Hepatocyte (in vitro differentiated cells): ENCODE data around the gene COX8A.

Source experiments
- EZH2 ChIP-seq: fragments of 200-600 bp; sonication (generic); IDR thresholded peaks from 2 replicates; pipeline ENCODE4 v1.6.1; 2016; ENCODE audit warnings: antibody characterized with exemption, mild to moderate bottlenecking, borderline replicate concordance
- TF ChIP-seq, protein P1 (sequence below): fragments of 200-600 bp; sonication (generic); IDR thresholded peaks from 2 replicates; pipeline ENCODE4 v1.5.1; 2016; ENCODE audit warnings: antibody characterized with exemption, mild to moderate bottlenecking; ENCODE audit not compliant: poor library complexity

DNA sequence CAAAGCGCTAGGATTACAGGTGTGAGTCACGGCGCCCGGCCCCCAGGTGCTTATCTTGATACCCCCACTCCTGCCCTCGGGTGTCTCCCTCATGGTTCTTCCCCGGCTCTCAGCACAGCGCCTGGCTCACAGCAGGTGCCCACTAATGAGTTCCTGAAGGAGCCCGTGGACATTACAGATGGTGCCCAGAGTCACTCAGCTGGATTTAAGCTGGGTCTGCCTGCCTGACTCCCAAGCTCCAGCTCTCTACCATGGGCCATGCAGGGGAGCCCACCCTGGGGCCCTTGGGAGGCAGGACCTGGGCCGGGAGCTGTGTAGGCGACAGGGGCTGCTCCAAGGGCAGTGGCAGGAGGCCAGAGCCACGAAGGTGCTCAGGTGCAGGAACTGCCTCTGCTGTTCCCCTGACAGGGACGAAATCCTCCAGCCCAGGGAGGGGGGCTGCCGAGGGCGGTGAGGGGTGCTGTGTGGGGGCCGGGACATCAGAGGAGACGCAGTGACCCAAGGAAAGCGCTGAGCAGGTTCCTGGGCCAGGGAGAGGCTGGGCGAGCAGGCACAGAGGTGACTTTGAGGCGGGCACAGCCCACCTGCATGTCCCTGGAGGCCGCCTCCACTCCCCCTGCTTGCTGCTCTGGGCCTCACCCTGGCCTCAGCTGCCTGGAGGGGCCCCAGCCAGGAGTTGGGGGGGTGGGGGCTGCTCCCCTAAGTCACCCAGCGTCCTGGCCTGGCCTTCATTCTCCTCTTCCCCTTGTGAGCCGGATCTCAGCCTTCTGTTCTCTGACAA, 46.7 kb downstream of the COX8A start:
- TF ChIP-seq, protein P1, sequence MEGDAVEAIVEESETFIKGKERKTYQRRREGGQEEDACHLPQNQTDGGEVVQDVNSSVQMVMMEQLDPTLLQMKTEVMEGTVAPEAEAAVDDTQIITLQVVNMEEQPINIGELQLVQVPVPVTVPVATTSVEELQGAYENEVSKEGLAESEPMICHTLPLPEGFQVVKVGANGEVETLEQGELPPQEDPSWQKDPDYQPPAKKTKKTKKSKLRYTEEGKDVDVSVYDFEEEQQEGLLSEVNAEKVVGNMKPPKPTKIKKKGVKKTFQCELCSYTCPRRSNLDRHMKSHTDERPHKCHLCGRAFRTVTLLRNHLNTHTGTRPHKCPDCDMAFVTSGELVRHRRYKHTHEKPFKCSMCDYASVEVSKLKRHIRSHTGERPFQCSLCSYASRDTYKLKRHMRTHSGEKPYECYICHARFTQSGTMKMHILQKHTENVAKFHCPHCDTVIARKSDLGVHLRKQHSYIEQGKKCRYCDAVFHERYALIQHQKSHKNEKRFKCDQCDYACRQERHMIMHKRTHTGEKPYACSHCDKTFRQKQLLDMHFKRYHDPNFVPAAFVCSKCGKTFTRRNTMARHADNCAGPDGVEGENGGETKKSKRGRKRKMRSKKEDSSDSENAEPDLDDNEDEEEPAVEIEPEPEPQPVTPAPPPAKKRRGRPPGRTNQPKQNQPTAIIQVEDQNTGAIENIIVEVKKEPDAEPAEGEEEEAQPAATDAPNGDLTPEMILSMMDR = no peak
- no peak for TF ChIP-seq EZH2
